HG03378 (cell line): ENCODE measurements around the gene MFSD1.

Source experiments
- ATAC-seq: cut with Tn5 transposase; IDR thresholded peaks from one replicate; pipeline ENCODE4 v1.9.1; 2021; ENCODE audit warnings: mild to moderate bottlenecking, moderate library complexity; ENCODE audit not compliant: unreplicated experiment

MFSD1 gene

DNA sequence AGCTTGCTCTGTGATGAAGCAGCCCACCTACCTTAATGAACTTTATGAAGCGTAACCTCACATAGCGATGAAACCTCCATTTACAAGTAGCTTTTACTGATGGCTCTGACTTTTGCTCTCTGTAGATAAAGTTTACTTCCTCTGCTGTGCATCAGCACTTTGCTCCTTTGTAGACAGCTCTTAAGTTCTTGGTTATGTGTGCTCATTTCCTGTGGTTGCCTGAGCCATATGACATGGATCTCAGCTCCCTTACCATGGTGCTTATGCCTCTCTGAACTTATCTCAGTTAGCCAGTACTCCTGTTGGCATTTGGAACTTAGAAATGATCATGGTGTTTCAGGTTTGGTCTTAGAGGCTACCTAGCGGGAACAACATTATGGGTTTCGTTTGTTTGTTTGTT is 7.8 kb downstream of the MFSD1 start:
- ATAC-seq, result no peak

DNA sequence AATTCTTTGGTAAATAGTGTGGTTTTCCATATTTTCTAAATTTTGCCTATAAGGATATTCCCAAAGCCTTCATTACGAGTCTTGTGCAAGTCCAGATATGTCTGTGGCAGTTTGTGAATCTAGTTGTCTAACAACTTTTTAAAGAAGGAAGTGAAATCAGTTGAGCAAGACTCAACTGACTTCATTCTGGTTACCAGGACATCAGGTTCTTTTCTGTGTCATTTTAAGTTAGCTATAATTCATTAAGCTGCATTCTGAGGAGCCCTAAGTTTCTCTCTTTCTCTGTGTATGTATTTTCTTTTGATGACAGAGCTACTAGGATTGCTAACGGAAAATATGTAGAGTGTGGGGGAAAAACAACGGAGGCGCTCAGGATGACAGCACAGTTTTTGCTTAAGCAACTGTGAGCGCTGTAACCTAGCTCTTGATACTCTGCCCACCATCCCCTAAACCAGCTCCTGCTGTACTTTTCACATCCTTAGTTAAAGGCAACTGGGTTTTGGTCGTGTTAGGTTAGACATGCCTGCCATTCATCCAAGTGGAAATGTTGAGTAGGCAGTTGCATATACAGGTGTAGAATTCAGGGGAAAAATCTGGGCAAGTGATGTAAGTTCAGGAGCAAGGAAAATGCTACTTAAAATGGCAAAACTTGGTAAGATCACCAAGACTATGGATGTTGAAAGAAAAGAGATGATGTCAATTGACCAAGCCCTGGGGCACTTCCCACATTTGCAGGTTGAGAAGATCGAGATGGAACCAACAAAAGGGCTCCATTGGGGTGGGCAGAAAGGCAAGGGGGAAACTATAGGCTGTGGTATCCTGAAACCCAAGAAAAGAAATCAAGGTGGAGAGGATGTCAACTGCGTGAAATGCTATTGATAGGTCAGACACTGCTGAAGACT is 9.2 kb downstream of the MFSD1 start:
- no peak for ATAC-seq

DNA sequence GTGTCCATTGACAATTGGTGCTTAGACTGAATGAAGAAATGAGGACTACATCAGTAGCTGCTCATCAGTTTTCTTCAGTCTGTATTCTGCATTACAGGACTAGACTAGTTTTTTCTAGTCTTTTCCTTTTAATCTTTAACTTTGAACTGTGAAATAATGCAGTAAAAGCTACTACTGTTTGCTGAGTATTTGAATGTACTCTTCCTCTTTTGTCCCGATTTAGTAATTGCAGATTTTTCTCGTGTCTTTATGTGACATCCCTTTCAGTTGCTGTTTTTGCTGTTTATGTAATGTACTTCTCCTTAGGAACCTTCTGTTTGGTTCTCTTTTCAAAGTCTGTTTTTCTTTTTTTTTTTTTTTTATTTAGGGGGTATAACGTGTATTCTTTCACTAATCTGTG is 17.4 kb downstream of the MFSD1 start:
- no peak for ATAC-seq

DNA sequence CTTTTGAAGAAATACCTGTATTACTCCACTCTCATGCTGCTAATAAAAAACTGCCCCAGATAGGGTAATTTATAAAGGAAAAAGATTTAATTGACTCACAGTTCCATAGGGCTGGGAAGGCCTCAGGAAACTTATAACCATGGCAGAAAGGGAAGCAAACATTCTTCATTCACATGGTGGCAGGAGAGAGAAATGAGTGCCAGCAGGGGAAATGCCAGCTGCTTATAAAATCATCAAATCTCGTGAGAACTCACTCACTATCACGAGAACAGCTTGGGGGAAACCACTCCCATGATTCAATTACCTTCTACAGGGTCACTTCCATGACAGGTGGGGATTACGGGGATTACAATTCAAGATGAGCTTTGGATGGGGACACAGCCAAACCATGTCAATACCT is 18.7 kb downstream of the MFSD1 start:
- ATAC-seq, result no peak

DNA sequence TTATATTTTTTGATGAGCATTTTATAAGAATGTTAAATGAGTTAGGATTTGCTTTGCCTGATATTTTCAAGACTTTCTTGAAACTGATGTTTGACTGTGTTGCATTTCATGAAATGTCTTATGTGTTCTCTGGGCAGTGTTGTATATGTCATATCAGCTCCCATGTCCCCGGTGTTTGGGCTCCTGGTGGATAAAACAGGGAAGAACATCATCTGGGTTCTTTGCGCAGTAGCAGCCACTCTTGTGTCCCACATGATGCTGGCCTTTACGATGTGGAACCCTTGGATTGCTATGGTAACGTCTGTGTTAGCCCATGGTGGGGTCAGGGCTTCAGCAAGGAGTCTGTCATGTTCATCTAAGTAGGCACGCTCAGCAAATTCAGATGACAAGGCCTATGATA is 20.0 kb downstream of the MFSD1 start:
- ATAC-seq, result no peak

DNA sequence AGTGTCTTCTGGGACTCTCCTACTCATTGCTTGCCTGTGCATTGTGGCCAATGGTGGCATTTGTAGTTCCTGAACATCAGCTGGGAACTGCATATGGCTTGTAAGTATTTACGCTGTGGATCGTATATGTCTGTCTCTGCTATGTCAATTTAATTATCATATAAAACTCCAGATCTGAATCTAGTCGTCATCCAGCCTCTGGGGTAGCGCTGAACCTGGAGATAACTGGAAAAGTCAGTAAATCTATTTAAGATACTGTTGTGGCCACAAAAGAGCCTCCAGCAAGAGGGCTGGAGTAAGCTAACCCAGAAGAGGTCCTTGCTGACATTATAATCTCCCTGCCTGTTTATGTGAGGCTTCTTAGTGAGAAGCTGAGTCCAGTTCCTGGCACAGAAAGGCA is 21.6 kb downstream of the MFSD1 start:
- ATAC-seq, result no peak

DNA sequence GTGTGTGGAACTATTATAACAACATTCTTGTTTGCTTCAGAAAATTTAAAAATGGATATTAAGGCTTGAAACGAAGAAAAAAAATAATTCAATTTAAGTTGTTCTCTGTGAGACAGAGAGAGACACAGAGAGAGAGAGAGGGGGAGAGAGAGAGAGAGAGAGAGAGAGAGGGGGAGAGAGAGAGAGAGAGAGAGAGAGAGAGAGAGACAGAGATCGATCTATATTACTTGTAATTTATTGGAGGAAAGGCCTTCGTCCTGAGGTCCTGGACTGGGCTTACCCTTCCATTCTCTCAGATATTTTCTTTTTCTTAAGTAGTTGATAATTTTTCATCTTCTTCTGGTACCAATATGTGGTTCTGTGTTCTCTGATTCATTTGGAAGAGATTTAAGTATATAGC is 25.9 kb downstream of the MFSD1 start:
- no peak for ATAC-seq

DNA sequence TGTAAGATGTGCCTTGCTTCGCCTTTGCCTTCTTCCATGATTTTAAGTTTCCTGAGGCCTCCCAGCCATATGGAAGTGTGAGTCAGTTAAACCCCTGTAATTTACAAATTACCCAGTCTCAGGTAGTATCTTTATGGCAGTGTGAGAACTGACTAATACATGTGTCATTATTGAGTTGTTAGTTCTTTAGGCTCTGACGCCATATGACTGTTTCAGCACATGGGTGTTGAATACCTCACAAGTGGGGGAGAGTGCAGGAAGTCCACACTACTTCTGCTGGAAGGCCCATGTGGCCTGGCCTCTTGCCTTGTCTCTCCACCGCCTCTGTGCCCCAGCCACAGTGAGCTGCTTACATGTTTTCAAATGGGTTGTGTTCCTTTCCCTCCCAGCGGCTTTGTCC is 28.5 kb downstream of the MFSD1 start:
- ATAC-seq, result no peak

DNA sequence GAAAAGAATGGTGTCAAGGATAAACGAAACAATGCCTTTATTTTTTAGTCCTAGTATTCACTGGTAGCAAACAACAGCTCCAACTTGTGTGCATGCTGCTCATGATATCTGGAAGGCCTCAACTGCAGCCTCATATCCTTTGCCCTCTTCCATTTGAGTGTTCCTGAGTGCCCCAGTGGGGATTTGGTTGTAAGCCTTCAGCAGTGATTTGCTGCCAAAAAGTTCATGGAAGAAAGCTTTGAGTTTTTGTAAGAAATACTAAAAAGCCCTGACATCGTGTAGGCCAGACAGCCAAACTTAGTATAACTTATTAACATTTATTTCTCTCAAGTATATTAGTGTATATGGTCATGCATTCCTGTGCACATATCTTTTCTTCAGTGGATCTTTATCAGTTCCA is 30.0 kb downstream of the MFSD1 start:
- no peak for ATAC-seq

DNA sequence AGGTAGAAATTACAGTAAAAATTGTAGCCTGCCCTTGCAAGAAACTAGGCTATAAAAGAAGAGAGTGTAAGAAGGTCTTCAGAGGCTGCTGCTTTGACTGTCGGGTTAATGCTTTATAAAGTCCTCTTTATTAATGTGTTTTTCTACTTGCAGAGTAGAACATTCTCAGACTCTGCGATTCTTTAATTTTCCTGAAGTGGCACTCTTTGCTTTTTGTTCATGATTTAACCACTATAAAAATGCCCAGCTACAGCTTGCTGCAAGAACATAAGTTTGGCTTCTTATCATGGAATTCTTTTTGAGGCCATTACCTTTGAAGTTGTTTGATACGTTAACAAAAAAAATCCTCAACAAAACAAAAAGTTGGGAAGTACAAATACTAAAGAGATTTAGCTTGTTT is 33.8 kb downstream of the MFSD1 start:
- no peak for ATAC-seq

DNA sequence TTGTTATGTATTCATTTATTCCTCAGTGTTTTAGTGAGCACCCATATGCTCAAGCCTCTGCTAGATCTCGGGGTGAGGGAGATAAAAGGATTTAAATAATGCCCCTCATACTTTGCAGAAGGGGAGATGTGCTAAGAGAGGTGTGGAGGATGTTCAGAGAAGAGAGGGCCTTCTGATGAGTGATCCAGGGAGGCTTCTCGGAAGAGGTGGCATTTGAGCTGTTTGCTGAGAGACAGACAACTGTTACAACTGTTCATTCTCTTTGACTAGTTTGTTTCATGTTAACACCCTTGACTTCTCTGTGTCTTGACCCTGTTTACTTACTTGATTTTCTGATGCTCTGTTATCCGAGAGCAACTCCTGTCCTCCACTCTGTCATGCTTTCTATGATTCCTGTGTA is 34.5 kb downstream of the MFSD1 start:
- ATAC-seq, result no peak

DNA sequence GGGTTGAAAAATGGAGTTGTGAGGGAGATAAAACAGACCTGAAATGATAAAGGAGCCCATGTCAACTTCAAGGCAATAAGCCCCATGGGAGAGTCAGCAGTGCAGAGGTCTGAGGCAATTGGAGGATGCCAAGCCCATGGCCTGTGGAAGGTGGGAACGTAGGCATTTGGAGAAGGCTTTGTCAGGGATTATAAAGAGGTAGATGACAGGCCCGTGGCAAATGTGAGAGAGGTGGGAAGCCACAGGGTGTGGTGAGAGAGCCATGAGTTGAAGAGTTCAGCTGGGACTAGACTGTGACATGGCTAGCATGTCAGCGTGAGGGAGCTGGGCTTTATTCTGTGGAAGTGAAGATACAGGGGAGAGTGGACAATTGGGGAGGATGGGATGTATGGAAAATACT is 35.4 kb downstream of the MFSD1 start:
- no peak for ATAC-seq

DNA sequence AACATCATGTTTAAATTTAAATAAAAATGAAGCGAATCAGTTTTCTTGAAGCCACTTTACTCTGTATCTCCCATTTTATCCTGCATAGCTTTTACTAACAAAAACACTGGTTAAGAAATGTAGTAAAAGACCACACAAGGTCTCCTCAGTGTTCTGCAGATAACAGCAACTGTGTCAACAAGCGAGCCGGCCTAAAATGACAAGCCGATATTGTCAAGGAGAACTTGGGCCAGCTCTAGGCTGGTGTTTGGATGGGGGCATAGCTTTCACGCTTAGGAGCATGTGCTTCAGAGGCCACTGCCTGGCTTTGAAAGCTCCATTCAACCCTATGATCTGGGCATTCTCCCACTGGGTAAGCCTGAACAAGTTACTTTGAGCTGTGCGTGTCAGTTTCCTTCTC is 38.1 kb downstream of the MFSD1 start:
- ATAC-seq, result no peak

DNA sequence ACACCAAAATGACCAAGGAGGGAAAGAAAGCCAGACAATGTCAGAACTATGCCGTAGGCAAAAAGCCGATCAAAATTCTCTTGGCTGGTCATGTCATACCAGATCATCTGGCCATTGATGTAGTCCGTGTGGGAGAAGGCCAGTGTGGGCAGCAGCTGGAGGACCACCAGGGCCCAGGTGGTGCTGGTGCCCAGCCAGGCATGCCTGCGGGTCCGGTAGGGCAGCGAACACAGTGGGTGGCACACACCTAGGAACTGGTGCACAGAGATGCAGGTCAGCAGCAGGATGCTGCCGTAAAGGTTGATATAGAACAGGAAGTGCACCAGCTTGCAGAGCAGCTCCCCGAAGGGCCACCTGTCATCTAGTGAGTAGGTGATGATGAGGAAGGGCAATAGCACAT is 39.5 kb downstream of the MFSD1 start:
- no peak for ATAC-seq

DNA sequence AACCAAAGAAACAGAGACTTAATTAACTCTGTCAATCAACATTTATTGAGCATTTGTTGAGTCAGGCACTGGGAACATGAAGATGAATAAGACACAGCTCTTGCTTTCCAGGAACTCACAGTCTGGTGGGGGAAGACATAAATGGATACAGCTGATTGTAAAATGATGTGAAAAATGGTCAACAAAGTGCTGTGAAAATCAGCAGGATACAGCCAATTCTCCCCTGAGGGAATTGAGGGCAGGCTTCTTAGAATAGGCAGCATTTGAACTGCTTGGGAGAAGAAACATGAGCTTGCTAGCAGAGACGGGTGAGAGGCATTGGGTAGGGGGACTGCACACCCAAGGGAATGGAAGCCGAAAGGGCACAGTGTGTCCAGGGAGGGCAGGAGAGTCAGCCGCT is 41.1 kb downstream of the MFSD1 start:
- no peak for ATAC-seq

DNA sequence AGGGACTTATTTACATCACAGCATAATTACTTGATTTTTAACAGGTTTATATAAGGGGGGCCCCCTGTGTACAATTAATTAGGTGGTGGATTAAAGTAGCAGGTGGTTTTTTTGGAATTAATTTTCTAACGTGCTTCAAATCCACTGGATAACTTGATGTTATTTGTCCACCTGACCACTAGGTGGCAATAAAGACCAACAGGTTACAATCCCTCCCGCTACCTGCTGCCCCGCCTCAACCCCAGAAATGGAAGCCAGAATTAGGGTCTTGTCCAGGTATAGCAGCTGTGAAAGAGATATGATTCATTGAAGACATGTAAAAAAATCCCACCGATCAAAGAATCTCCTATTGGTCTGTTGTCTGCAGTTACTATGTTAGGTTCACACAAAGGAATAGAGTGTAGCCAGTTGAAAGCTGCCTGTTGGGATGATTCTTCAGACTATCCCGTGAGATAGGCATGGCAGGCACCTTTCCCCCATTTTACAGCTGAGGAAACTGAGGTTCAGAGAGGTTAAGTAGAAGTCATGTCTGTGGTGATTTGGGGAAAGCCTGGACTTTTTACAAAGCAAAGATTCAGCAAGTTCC is 44.0 kb downstream of the MFSD1 start:
- peak; percentile 48 for ATAC-seq

DNA sequence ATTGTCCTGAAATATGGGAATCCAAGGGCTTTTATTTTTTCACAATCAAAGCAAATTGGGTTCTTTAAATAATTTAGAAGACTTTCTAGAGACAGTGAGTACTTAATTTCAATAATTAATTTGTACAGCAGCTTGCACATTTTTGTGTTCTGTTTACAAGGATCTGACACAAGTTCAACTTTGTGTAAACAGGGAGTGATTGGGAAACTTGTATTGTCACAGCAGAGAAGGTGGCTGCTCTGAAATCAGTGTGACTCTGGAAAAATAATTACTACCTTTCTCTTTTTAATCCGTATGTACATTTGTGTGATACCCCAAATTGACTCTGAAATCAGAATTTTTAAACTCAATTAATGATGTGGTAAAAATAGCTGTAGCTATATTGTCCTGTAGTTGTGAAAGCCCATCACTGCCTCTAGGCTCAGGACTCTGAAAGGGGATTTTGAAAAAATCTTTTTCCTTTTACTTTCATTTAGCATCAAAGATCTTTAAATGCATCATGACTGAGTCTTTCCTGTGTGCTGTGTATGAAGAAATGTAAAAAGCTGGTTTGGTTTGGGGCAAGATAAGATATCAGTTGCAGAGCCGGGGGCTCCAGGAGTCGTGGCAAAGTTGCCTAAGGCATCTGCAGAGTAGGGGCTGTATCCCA is 45.1 kb downstream of the MFSD1 start:
- ATAC-seq, result peak; percentile 94

DNA sequence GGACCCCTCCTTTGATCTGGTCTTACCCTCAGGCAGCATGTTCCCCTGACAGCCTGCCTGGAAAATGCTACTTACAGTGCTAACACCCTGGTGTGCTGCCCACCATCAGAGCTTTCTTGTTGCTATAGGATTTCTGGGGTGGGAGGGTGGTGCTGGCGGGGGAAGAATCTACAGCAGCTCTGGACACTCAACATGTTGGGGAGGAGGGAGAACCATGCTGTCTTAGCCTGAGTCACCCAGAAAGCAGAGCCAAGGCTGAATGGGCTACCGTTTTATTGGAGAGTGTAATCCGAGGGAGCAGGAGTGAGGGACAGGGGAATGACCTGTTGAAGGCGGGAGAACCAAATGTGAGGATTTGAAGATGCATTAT is 45.6 kb downstream of the MFSD1 start:
- peak; percentile 24 for ATAC-seq

DNA sequence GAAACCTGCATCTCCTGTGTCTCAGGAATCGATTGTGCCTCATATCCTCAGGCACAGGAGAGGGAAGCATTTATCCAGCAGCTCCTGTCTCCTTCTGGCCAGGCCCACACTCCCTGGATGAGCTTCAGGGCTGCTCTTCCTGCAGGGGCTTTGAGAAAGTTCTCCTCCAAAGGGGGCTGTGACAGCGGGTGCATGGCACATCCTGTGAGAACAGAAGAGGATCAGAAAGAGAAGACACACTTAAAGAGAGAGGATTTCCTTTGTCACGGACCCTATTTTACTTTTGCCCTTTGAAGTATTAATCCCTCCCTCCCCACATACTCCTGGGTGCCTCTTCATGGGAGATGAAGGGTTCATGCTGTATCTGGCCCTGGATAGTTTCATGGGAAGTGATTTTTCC is 46.0 kb downstream of the MFSD1 start:
- ATAC-seq, result no peak

DNA sequence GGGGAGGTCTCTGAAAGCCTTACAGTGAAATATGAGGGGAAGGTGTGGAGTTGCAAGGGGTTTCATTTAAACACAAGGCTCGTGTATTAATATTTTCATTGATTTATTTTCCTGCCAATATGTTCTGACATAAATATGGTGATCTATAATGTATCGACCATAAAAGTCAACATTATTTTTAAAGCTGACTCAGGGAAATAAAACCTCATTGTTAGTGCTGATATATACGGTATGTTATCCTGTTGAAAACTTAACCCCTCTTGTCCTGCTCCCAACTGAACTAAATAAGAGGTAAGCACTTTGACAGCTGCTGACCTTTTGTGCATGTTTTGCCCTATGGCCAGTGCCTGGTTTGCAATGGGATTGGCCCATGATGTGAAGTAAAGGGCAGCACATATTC is 47.9 kb downstream of the MFSD1 start:
- ATAC-seq, result no peak

DNA sequence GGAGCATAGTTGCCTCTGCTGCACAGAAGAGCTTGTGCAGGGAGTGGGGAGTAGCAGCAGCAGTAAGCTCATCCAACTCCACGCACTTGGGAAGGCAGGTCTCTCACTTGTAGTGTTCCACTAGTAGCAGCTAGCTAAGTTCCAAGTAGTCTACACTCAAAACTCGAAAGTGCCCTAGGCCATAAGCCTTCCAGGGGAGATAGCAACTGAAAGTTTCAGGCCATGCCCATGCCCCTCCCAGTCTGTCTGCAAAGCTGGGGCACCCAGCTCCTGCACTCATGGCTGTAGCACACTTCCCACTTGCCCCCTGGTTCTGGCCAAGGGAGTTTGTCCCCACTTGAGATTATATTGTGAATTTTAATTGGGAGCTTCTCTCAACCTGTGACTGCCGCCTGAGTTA is 57.5 kb downstream of the MFSD1 start:
- ATAC-seq, result no peak

DNA sequence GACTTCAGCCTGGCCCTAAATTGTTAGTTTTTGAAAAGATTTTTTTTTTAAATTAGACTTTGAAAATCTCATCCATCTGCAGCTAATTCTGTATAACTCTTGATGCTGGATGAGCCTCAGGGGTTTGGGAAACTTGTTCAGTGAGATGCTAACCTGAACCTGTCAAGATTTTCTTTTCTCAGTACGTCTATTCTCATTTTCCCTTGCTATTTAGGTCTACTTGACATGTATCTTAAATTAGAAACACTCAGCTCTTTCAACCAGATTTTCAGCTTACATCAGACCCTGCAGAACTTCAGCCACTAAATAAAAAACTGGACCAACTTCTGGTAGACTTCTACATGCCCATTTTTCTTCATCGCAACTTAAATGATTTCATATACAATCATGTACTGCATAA is 61.4 kb downstream of the MFSD1 start:
- no peak for ATAC-seq
